GM18508 (cell line): Measurements from ENCODE around the gene SOCS3.

Experiments
- ATAC-seq: cut with Tn5 transposase; IDR thresholded peaks from one replicate; pipeline ENCODE4 v1.9.1; 2021; ENCODE audit warnings: moderate number of reproducible peaks; ENCODE audit not compliant: insufficient read depth, unreplicated experiment

Gene SOCS3

GRCh38 chr17:78369791-78370381 is 10.0 kb upstream of the SOCS3 start:
- ATAC-seq: no peak

- ATAC-seq: no peak
Observed at GRCh38 chr17:78368854-78369495, 9.1 kb upstream of the SOCS3 start.

- ATAC-seq: no peak
Observed at GRCh38 chr17:78368348-78368747, 8.5 kb upstream of the SOCS3 start.

- no peak for ATAC-seq
Observed at GRCh38 chr17:78367193-78367592, 7.3 kb upstream of the SOCS3 start.

DNA sequence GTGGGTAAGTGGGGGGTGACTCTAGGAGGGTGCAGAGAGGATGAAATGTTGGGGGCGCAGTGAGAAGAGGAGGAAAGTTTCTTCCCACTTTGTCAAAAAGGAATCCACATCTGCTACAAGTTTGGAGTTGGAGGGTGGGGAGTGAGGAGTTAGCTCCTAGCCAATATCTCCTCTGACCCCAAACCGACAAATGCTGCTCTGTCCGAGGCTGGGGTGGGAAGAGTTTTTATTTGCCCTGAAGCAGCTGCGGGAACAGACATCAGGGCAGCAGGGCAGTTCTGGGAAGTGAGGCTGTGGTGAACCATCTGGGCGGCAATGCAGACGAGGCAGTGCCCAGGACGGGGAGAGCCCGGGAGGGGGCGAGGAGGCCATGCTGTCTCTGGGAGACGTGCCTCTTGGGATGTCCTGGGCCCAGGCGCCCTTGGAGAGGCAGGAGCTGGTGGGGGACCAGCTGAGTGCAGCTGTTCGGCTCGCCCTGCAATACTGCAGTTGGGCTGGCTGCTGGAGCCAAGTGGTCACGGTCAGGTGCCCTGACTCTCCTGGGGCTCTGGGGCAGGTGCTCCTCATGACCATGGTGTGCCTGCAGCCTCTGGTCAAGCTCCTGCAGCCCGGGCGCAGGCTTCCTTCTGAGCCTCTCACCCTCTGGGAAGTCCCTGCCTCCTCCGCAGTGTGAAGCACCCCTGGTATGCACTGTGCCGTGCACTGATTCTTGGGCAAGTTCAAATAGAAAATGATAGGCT is 6.4 kb upstream of the SOCS3 start:
- ATAC-seq: no peak

GRCh38 chr17:78365561-78366108 is 5.8 kb upstream of the SOCS3 start:
- ATAC-seq: no peak

- ATAC-seq: no peak
Observed at GRCh38 chr17:78364436-78365281, 4.8 kb upstream of the SOCS3 start.

GRCh38 chr17:78362671-78363070 is 2.8 kb upstream of the SOCS3 start:
- no peak for ATAC-seq

DNA sequence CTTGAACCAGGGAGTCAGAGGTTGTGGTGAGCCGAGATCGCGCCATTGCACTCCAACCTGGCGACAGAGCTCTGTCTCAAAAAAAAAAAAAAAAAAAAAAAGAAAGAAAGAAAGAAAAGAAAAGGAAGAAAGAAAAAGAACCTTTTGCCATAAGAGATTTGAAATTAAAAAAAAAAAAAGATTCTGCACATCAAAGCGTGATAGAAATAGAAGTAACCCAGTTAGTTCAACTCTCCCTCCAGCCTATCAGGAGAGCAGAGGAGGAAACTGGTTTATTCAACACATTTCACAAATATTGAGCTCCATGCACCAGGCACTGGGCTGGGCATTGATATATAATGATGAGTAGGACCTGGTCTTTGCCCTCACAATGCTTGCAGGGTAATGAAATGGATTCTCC is 2.4 kb upstream of the SOCS3 start:
- ATAC-seq: no peak

GRCh38 chr17:78361225-78361701 is 1.4 kb upstream of the SOCS3 start:
- no peak for ATAC-seq

DNA sequence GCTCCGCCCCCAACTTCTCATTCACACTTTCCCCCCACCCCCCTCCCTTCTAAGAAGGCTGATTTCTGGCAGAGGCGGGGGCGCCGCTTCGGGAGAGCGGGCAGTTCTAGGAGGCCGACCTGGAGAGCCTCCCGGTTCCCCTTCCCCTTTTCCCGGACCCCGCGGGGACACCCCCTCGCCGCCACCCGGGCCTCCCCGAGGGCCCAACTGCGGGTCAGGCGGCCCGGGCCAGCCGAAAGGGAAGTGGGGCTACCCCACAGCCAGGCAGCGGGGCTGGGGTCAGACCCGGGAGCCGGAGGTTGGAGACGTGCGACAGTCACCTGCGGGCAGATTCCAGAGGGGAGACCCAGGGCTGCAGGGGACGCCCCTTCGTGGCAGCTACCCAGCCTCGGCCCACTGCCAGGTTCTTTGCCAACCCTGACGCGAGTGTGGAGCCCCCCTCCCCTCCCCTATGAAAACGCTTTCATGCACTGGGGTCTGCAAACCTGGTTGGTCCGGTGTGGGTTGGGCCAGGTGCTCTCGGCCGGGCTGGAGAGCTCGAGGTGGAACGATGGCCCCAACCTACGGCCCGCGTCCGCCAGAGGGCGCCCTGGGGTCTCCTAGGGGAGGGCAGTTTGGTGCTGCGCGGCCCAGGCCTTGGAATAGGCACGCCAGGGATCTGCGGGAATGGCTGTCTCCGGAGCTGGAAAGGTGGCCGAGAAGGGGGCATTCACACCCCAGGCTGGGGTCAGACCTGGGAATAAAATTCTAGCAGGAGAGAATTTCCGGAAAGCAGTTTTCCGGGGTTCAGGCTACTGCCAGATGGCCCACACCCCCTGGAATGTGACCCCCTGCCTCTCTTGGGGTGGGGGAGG is 721 bp upstream of the SOCS3 start:
- no peak for ATAC-seq

DNA sequence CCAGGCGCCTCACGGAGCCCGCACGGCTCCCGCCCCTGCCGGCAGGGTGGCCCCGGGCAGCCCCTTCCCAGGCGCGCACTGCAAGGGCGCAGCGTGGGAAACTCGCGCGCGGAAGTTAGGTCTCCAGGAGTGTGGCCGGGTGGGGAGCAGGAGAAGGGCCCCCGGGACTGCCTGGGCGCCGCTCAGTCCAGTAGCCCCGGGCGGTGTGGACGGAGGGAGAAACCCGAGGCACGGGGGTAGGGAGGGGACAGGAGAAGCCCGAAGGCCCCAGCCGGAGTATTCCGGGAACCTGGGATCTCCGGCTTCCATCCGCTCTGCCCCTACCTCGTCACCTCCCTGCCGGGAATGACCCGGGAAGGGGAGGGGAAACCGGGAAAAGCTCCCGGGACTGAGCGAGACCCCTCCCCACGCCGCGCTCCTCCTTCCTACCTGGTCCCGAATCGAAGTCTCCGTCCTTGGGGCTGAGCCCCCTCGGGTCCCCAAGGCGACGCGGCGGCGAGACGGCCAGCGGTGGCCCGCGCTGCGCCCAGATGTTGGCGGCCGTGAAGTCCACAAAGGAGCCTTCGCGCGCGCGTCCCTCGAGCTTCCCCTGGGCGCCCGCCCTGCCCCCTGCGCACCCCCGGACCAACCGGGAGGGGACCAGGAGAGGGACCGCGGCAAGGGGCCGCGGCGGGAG is 418 bp downstream of the SOCS3 start:
- ATAC-seq: no peak

- ATAC-seq: no peak
Observed at GRCh38 chr17:78358538-78359320, 1.1 kb downstream of the SOCS3 start.

- no peak for ATAC-seq
Observed at GRCh38 chr17:78357672-78358537, 2.0 kb downstream of the SOCS3 start.

DNA sequence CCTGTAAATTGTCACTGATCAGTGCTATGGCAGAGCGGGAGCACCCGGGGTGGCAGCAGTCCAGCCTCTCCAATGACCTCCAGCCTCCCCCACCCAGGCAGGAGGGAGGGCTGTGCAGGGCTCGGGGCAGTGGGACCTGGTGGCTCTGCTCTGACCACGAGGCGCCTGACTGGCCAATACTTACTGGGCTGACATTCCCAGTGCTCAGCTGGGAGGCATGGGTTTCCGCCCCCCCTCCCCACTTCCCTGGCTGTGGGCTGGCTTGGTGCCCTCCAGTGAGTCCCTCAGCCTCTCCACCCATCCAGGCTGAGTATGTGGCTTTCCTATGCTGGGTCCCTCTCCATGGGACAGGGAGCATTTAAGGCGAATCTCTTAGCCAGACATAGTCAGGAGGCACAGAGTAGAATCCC is 2.7 kb downstream of the SOCS3 start:
- no peak for ATAC-seq

DNA sequence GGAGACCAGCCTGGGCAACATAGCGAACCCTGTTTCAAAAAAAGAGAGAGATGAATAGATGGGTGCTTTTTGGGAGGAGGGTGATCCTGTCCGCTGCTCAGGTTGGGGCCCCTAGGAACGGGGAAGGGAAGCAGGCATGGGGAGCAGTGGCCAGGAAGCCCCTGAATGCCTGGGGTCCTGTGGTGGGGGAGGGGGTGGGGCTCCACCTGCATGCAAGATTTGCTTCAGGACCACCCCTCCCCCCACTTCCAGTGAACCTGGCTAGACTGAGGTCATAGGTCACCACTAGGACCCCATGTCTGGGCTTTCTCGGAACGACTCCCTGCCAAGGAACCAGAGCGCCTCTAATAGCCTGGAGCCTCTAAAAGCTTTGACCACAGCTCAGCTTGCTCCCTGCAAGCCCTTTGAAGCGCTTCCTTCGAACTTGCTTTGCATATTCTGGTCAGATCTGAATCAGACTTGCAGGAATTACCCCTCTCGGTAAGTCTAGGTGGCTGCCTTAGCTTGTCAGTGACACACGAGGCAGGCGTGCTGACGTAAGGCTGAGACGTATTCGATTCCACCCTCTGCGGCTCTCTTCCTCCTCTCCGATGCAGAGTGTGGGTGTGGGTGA is 3.7 kb downstream of the SOCS3 start:
- ATAC-seq: peak; percentile 62

- ATAC-seq: no peak
Observed at GRCh38 chr17:78355701-78356100, 4.2 kb downstream of the SOCS3 start.
